Adrenal gland (tissue), 12 donors: ENCODE measurements around the gene CYSTM1. TPM values are rescaled to one million over a fixed set of nuclear protein-coding genes. Genes with fewer than 3 reads are reported as not detected.
A peak's percentile ranks its signal among the peaks of the same experiment; 100 is the strongest.

Experiments
- DNase-seq, 7 donors: peaks; one replicate each; pipeline ENCODE4 v3.0.0-alpha.2; 2019 to 2020
- H3K27ac ChIP-seq, 5 donors: fragments of 200-600 bp; sonication (generic) in 4 of 5; 1 replicate in 3 of 5; 2 replicates in 2 of 5; pipeline versions ENCODE4 v1.5.1 to v1.8.0; 2016 to 2020; ENCODE audit warnings: mild to moderate bottlenecking in 1 of 5
- H3K27me3 ChIP-seq: fragments of 200-600 bp; 2 replicates; pipeline ENCODE4 v1.8.0; 2021
- H3K36me3 ChIP-seq, 2 donors: fragments of 200-600 bp; replicated peaks in 1 of 2; 1 replicate in 1 of 2; 2 replicates in 1 of 2; pipeline versions ENCODE4 v1.5.1 to v1.8.0; 2018 to 2022
- H3K4me1 ChIP-seq, 2 donors: fragments of 200-600 bp; replicated peaks in 1 of 2; 1 replicate in 1 of 2; 2 replicates in 1 of 2; pipeline versions ENCODE4 v1.5.1 to v1.8.0; 2018 to 2021
- H3K4me3 ChIP-seq, 4 donors: fragments of 200-600 bp; sonication (generic) in 3 of 4; one replicate each; pipeline ENCODE4 v1.5.1; 2016 to 2018
- H3K9me3 ChIP-seq, 3 donors: fragments of 200-600 bp; sonication (generic) in 1 of 3; replicated peaks in 1 of 3; 1 replicate in 2 of 3; 2 replicates in 1 of 3; pipeline versions ENCODE4 v1.5.1 to v1.8.0; 2016 to 2021
- CTCF ChIP-seq, 6 experiments: fragments of 450-650 bp in 4 of 6; fragments of 200-600 bp in 2 of 6; sonication (generic) in 1 of 6; IDR thresholded peaks; 1 replicate in 5 of 6; 2 replicates in 1 of 6; pipeline versions ENCODE4 v1.5.1 to v1.8.0; 2016 to 2021; ENCODE audit warnings: antibody characterized with exemption in 6 of 6, mild to moderate bottlenecking in 2 of 6, moderate library complexity in 1 of 6
- POLR2A ChIP-seq, 2 donors: fragments of 450-650 bp; IDR thresholded peaks; one replicate each; pipeline ENCODE4 v1.6.1; 2017; ENCODE audit warnings: antibody characterized with exemption in 2 of 2, mild to moderate bottlenecking in 2 of 2, moderate library complexity in 1 of 2
- WGBS, 4 donors: extraction: QIAGEN DNeasy Blood & Tissue Kit in 2 of 4; methylation state at CpG; one replicate each; pipeline versions ENCODE4 v1.1.5 to v1.1.7; 2013 to 2017; 5-methylcytosine and 5-hydroxymethylcytosine counted together
- intact Hi-C, 2 donors: fragments of 100-400 bp; cut with DNase I; formaldehyde crosslinking; loops; one replicate each; pipeline versions ENCODE4 v1.14.1 to v1.15.0; 2022 to 2023
- polyA plus RNA-seq, 3 donors: library from polyadenylated mRNA; stranded (reverse); fragments of 200-250 nt in 2 of 3; fragments of 350-450 nt in 1 of 3; fragmentation: Illumina TruSeq in 1 of 3; extraction: RNeasy Lipid Tissue Mini Kit (QIAGEN cat#74804) in 1 of 3; gene quantifications; one replicate each; pipeline ENCODE4 v1.2.3, GENCODE V29; 2013 to 2014
- total RNA-seq, 9 donors: library from RNA; depleted of rRNA in 4 of 9; stranded (reverse); fragments of >200 nt in 4 of 9; fragments of 120-200 nt in 1 of 9; fragmentation: NEBNext Ultra II Directional in 1 of 9; extraction: Animal tissue kit (Norgen Biotek cat#: 25700) in 1 of 9; gene quantifications; one replicate each; pipeline versions ENCODE4 v1.1.0 to v1.2.4, GENCODE V29; 2013 to 2023
- donor health status: healthy with polysubstance abuse.
- donor health status: Bipolar disorder and iron deficiency.
- donor health status: DM: yes; HTN: yes; CAD: no.
- donor health status: DM: no; HTN: no; CAD: no.
- donor health status: DM: no; HTN: no; CAD: no.
- donor health status: DM: yes; HTN: yes; CAD: no.

CYSTM1 gene
- total and polyA plus RNA-seq, 12 donors, result 42.6 to 605 (median 180) TPM

GRCh38 chr5:140242099-140242498 is 67.1 kb downstream of the CYSTM1 start:
- no peaks in the 10 kb centered on the region for H3K9me3 ChIP-seq
- H3K36me3 ChIP-seq, result peaks cover 0 to 15% of the 10 kb centered on the region in 2 donors
- peak in 1 of 7 donors; percentile 16 for DNase-seq
- WGBS, 4 donors, result 78 to 86% (median 83%) methylated on average over 5 of the region's 5 CpGs
- intact Hi-C loops, result loop anchor here (5.0 kb wide), 2 partner anchors 65 to 105 kb away; partner anchors contain the start of genes CYSTM1 (in 1 of the 2) and HBEGF (in 1 of the 2)
- no peaks in the 10 kb centered on the region for H3K27me3 ChIP-seq
- H3K4me3 ChIP-seq, result no peak overlapping the region
- H3K27ac ChIP-seq, result peak overlapping the region in 4 of 5 donors; percentile 38 to 79 (median 74)
- TF ChIP-seq CTCF (IDR thresholded peaks at IDR 0.05) (no peak), POLR2A (IDR thresholded peaks at IDR 0.05) (no peak)
- H3K4me1 ChIP-seq, result peaks cover 42 to 68% of the 10 kb centered on the region in 2 donors

- DNase-seq, result peak in 1 of 7 donors; percentile 58
- Histone ChIP-seq H3K27ac (peak overlapping the region in 1 of 5 donors; percentile 6), H3K4me1 (peaks cover 41 to 71% of the 10 kb centered on the region in 2 donors), H3K9me3 (no peaks in the 10 kb centered on the region), H3K36me3 (peaks cover 0 to 15% of the 10 kb centered on the region in 2 donors), H3K4me3 (no peak overlapping the region), H3K27me3 (no peaks in the 10 kb centered on the region)
- intact Hi-C loops, result loop anchor here (5.0 kb wide), 2 partner anchors 66 to 104 kb away; partner anchors contain the start of genes CYSTM1 (in 1 of the 2) and HBEGF (in 1 of the 2)
- TF ChIP-seq CTCF (IDR thresholded peaks at IDR 0.05) (no peak), POLR2A (IDR thresholded peaks at IDR 0.05) (no peak)
- WGBS, 4 donors, result 78 to 88% (median 85%) methylated on average over 3 to 4 of the region's 4 CpGs
Measured at GRCh38 chr5:140242890-140243585, 68.0 kb downstream of the CYSTM1 start.

GRCh38 chr5:140243706-140244250 is 68.8 kb downstream of the CYSTM1 start:
- peaks cover 40 to 64% of the 10 kb centered on the region in 2 donors for H3K4me1 ChIP-seq
- 73 to 89% (median 79%) methylated on average over 4 of the region's 4 CpGs for WGBS, 4 donors
- H3K27me3 ChIP-seq, result no peaks in the 10 kb centered on the region
- H3K4me3 ChIP-seq, result no peak overlapping the region
- H3K36me3 ChIP-seq, result peaks cover 0 to 15% of the 10 kb centered on the region in 2 donors
- no peak overlapping the region for H3K27ac ChIP-seq
- TF ChIP-seq POLR2A (IDR thresholded peaks at IDR 0.05), result no peak
- TF ChIP-seq CTCF (IDR thresholded peaks at IDR 0.05), result no peak
- intact Hi-C loops, result loop anchor here (2.0 to 5.0 kb wide), 3 partner anchors 66 to 105 kb away; partner anchors contain the start of genes CYSTM1 (in 1 of the 2) and HBEGF (in 1 of the 2)
- peak in 1 of 7 donors; percentile 61 for DNase-seq
- no peaks in the 10 kb centered on the region for H3K9me3 ChIP-seq

- peak; percentile 92 to 97 (median 96) for DNase-seq
- WGBS, 4 donors, result 3 to 9% (median 9%) methylated on average over 9 to 14 of the region's 14 CpGs
- peaks cover 40 to 62% of the 10 kb centered on the region in 2 donors for H3K4me1 ChIP-seq
- H3K27me3 ChIP-seq, result no peaks in the 10 kb centered on the region
- H3K36me3 ChIP-seq, result peaks cover 0 to 15% of the 10 kb centered on the region in 2 donors
- no peak overlapping the region for H3K4me3 ChIP-seq
- peak overlapping the region in 1 of 5 donors; percentile 3 for H3K27ac ChIP-seq
- intact Hi-C loops, result loop anchor here (2.0 to 5.0 kb wide), 3 partner anchors 67 to 104 kb away; partner anchors contain the start of genes CYSTM1 (in 1 of the 2) and HBEGF (in 1 of the 2)
- H3K9me3 ChIP-seq, result no peaks in the 10 kb centered on the region
- TF ChIP-seq POLR2A (IDR thresholded peaks at IDR 0.05) (no peak), CTCF (IDR thresholded peaks at IDR 0.05) (peak; percentile 81 to 98 (median 92))
Measured at GRCh38 chr5:140244525-140245025, 69.6 kb downstream of the CYSTM1 start.
